Stomach (tissue), 9 donors: ENCODE data around the gene PRR23E. TPM values are rescaled to one million over a fixed set of nuclear protein-coding genes. Genes with fewer than 3 reads are reported as not detected.

Experiments
- DNase-seq, 2 donors: peaks; one replicate each; pipeline versions ENCODE4 v3.0.0 to v3.0.0-alpha.2; 2013 to 2019
- H3K27ac ChIP-seq, 5 donors: fragments of 200-600 bp in 4 of 5; sonication (generic) in 4 of 5; one replicate each; pipeline ENCODE4 v1.5.1; 2013 to 2019; ENCODE audit warnings: mild to moderate bottlenecking in 1 of 5, moderate library complexity in 1 of 5
- H3K27me3 ChIP-seq, 3 donors: fragments of 200-600 bp; sonication (generic); one replicate each; pipeline ENCODE4 v1.5.1; 2017 to 2019; ENCODE audit warnings: mixed run types in 1 of 3
- H3K36me3 ChIP-seq, 4 donors: fragments of 200-600 bp; sonication (generic); 1 replicate in 3 of 4; 2 replicates in 1 of 4; pipeline ENCODE4 v1.5.1; 2016 to 2019
- H3K4me1 ChIP-seq, 4 donors: fragments of 200-600 bp; sonication (generic); one replicate each; pipeline ENCODE4 v1.5.1; 2016 to 2019
- H3K4me3 ChIP-seq, 4 donors: fragments of 200-600 bp; sonication (generic) in 3 of 4; one replicate each; pipeline ENCODE4 v1.5.1; 2016 to 2019; ENCODE audit warnings: mild to moderate bottlenecking in 1 of 4
- H3K9me3 ChIP-seq, 4 donors: fragments of 200-600 bp; sonication (generic); one replicate each; pipeline ENCODE4 v1.5.1; 2016 to 2019
- EP300 ChIP-seq: sonication (generic); formaldehyde crosslinking; IDR thresholded peaks from one replicate; pipeline ENCODE4 v1.6.1; 2017; ENCODE audit warnings: antibody characterized with exemption
- POLR2A ChIP-seq, 4 donors: fragments of 450-650 bp; IDR thresholded peaks; one replicate each; pipeline ENCODE4 v1.6.1; 2016; ENCODE audit warnings: antibody characterized with exemption in 4 of 4, control low read depth in 2 of 4, mild to moderate bottlenecking in 1 of 4, moderate library complexity in 1 of 4
- POLR2AphosphoS5 ChIP-seq, 3 donors: sonication (generic); formaldehyde crosslinking; IDR thresholded peaks; one replicate each; pipeline ENCODE4 v1.6.1; 2016; ENCODE audit warnings: antibody characterized with exemption in 3 of 3
- WGBS, 5 donors: extraction: QIAGEN DNeasy Blood & Tissue Kit in 3 of 5; methylation state at CpG; one replicate each; pipeline versions ENCODE4 v1.1.5 to v1.1.7; 2013 to 2018; 5-methylcytosine and 5-hydroxymethylcytosine counted together
- intact Hi-C: fragments of 100-400 bp; cut with DNase I; formaldehyde crosslinking; loops from one replicate; pipeline ENCODE4 v1.15.1; 2023; ENCODE audit warnings: low total_unique reads
- polyA plus RNA-seq, 3 donors: library from polyadenylated mRNA; stranded (reverse); fragments of 200-250 nt; gene quantifications; one replicate each; pipeline ENCODE4 v1.2.3, GENCODE V29; 2013
- total RNA-seq, 5 donors: library from RNA; depleted of rRNA; stranded (reverse); fragments of >200 nt; gene quantifications; one replicate each; pipeline versions ENCODE4 v1.1.0 to v1.2.3, GENCODE V29; 2014 to 2016
- TF ChIP-seq, protein P1 (sequence below), 7 experiments: fragments of 450-650 bp in 4 of 7; fragments of 200-600 bp in 3 of 7; sonication (generic) in 3 of 7; IDR thresholded peaks; one replicate each; pipeline ENCODE4 v1.5.1; 2016 to 2019; ENCODE audit warnings: antibody characterized with exemption in 7 of 7, control low read depth in 2 of 7, mild to moderate bottlenecking in 1 of 7
- donor health status: healthy with polysubstance abuse.
- donor health status: Bipolar disorder and iron deficiency.
- donor health status: healthy.

Gene PRR23E
- total and polyA plus RNA-seq, 8 donors: not detected

DNA sequence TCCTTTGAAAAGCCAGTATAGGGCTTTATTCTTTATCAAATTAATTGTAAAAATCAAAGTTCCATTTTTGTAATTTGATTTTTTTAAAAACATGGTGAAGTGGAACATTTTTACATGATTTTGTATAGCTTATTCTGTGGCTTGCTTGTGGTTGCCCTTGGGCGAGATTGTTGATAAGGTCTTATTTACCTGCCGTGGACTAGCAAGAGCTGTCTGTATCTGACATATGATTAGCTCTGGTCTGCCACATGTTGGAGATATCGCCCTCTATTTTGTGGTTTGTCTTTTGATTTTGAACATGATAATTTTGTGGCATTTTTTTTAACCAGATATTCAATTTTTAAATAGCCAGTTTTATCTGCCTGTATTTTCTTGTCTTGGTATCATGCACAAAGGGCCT is 844 bp downstream of the PRR23E start:
- no peak overlapping the region for H3K27ac ChIP-seq
- TF ChIP-seq, protein P1, sequence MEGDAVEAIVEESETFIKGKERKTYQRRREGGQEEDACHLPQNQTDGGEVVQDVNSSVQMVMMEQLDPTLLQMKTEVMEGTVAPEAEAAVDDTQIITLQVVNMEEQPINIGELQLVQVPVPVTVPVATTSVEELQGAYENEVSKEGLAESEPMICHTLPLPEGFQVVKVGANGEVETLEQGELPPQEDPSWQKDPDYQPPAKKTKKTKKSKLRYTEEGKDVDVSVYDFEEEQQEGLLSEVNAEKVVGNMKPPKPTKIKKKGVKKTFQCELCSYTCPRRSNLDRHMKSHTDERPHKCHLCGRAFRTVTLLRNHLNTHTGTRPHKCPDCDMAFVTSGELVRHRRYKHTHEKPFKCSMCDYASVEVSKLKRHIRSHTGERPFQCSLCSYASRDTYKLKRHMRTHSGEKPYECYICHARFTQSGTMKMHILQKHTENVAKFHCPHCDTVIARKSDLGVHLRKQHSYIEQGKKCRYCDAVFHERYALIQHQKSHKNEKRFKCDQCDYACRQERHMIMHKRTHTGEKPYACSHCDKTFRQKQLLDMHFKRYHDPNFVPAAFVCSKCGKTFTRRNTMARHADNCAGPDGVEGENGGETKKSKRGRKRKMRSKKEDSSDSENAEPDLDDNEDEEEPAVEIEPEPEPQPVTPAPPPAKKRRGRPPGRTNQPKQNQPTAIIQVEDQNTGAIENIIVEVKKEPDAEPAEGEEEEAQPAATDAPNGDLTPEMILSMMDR (IDR thresholded peaks at IDR 0.05): no peak
- TF ChIP-seq POLR2A (IDR thresholded peaks at IDR 0.05) (no peak), EP300 (no peak), POLR2AphosphoS5 (IDR thresholded peaks at IDR 0.05) (no peak)
- no peak for DNase-seq
- no peak overlapping the region for H3K4me3 ChIP-seq
- intact Hi-C loops: no loop called here
- H3K27me3 ChIP-seq: peaks cover 0 to 24% (median 0%) of the 10 kb centered on the region in 3 donors
- H3K9me3 ChIP-seq: peaks cover 0 to 15% (median 7%) of the 10 kb centered on the region in 4 donors
- peaks cover 0 to 4% (median 0%) of the 10 kb centered on the region in 4 donors for H3K4me1 ChIP-seq
- WGBS, 5 donors: 22 to 41% (median 28%) methylated on average over 3 of the region's 3 CpGs
- no peaks in the 10 kb centered on the region for H3K36me3 ChIP-seq

DNA sequence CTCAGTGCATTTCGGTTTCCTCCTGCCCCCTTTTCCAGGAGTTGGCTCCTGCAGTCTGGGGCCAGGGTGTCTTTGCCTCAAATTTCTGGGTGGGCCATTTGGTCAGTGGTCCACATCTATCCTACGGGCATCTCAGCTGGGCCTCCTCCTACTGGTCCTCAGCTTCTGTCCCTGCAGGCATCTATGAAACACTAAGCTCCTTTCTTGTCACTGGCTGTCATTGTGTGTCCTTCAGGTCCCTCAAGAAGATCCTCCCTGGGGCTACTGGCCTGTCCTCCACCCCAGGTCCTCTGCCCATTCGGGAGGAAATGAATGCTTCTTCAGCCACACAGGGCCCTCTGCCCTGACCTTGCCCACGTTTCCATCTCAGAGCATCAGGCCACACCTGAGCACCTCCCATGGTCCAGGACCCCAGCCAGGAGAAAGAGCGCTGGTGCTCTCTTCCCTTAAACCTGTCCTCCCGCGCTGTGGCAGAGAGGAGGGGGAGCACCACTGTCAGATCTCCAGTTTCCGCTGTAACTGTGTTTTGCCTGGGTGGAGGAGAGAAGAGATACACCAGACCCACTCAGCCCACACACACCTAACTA is 1.8 kb downstream of the PRR23E start:
- 76 to 94% (median 89%) methylated on average over 6 to 8 of the region's 8 CpGs for WGBS, 5 donors
- intact Hi-C loops: no loop called here
- no peaks in the 10 kb centered on the region for H3K36me3 ChIP-seq
- H3K4me1 ChIP-seq: peaks cover 0 to 4% (median 0%) of the 10 kb centered on the region in 4 donors
- peaks cover 0 to 15% (median 7%) of the 10 kb centered on the region in 4 donors for H3K9me3 ChIP-seq
- TF ChIP-seq POLR2A (IDR thresholded peaks at IDR 0.05) (no peak), EP300 (no peak), POLR2AphosphoS5 (IDR thresholded peaks at IDR 0.05) (no peak)
- TF ChIP-seq, protein P1 (IDR thresholded peaks at IDR 0.05): no peak
- no peak overlapping the region for H3K27ac ChIP-seq
- no peak overlapping the region for H3K4me3 ChIP-seq
- peak in 1 of 2 donors; percentile 22 for DNase-seq
- peaks cover 0 to 25% (median 0%) of the 10 kb centered on the region in 3 donors for H3K27me3 ChIP-seq

DNA sequence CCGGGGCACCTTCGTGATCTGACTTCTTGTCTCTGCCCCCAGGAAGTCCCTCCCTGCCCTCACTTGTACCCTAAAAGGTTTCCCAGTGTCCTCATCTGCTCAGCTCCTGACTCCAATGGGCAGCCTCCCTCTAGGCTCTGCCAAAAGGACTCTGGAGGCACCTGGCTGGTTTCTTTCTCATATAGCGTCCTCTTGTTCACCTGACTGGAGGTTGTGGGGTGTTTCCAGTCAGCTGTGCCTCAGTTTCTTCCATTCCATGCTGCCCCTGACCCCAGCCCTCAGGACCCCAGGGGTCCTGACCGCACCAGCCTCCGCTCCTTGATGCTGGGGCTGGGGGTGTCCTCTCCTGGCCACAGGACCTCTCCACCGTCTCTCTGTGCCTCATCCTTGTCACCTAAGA is 2.5 kb downstream of the PRR23E start:
- DNase-seq: no peak
- Histone ChIP-seq H3K4me1 (peaks cover 0 to 4% (median 0%) of the 10 kb centered on the region in 4 donors), H3K9me3 (peaks cover 0 to 15% (median 7%) of the 10 kb centered on the region in 4 donors), H3K36me3 (no peaks in the 10 kb centered on the region), H3K4me3 (no peak overlapping the region), H3K27me3 (peaks cover 0 to 32% (median 4%) of the 10 kb centered on the region in 3 donors), H3K27ac (no peak overlapping the region)
- WGBS, 5 donors: 88 to 97% (median 90%) methylated on average over 5 to 6 of the region's 6 CpGs
- intact Hi-C loops: no loop called here
- TF ChIP-seq EP300: no peak
- TF ChIP-seq, protein P1 (IDR thresholded peaks at IDR 0.05): no peak
- TF ChIP-seq POLR2A (IDR thresholded peaks at IDR 0.05): no peak
- TF ChIP-seq POLR2AphosphoS5 (IDR thresholded peaks at IDR 0.05): no peak

DNA sequence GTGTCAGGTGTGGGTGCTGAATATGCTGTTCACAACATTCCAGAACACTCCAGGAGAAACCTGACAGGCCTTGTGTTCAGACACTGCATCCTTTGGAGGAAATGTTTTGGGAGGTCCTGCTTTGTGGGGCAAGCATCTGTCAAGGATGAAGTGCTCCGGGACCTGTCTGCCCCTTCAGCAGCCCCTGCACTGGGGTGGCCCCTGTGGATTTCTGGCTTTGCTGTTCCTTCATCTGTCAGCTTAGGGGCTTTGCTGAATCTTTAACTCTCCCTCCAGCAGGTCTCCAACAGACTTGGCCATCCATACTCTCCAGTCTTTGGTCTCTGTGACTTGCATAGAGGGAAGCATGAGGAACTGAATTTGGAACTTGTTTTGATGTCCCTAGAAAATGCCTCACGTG is 3.1 kb downstream of the PRR23E start:
- no peak overlapping the region for H3K27ac ChIP-seq
- peaks cover 0 to 35% (median 4%) of the 10 kb centered on the region in 3 donors for H3K27me3 ChIP-seq
- intact Hi-C loops: no loop called here
- no peaks in the 10 kb centered on the region for H3K36me3 ChIP-seq
- no peak for DNase-seq
- H3K9me3 ChIP-seq: peaks cover 0 to 9% (median 4%) of the 10 kb centered on the region in 4 donors
- 58 to 71% (median 66%) methylated on average over 2 of the region's 2 CpGs for whole genome bisulfite sequencing, 5 donors
- peaks cover 0 to 4% (median 0%) of the 10 kb centered on the region in 4 donors for H3K4me1 ChIP-seq
- no peak overlapping the region for H3K4me3 ChIP-seq
- TF ChIP-seq EP300 (no peak), POLR2A (IDR thresholded peaks at IDR 0.05) (no peak), POLR2AphosphoS5 (IDR thresholded peaks at IDR 0.05) (no peak)
- TF ChIP-seq, protein P1 (IDR thresholded peaks at IDR 0.05): no peak
